ENCODE data around the gene ITPRIPL2.

The ITPRIPL2 gene

GRCh38 chr16:19123535-19124178 is 9.9 kb downstream of the ITPRIPL2 start:
- no peak for DNase-seq (ENCODE audit: low read depth)
- no peak for TF ChIP-seq CTCF (conservative IDR thresholded peaks at IDR 0.05; ENCODE audit: control insufficient read depth, insufficient read depth, low read depth, low read length)
- H3K4me3 ChIP-seq (ENCODE audit: control insufficient read depth, low read depth, low read length): no peak overlapping the region

- no peak for DNase-seq (ENCODE audit: low read depth)
- TF ChIP-seq CTCF (conservative IDR thresholded peaks at IDR 0.05; ENCODE audit: control insufficient read depth, insufficient read depth, low read depth, low read length): no peak
- no peak overlapping the region for H3K4me3 ChIP-seq (ENCODE audit: control insufficient read depth, low read depth, low read length)
Observed at GRCh38 chr16:19126300-19126699, 12.5 kb downstream of the ITPRIPL2 start.

GRCh38 chr16:19127205-19127604 is 13.4 kb downstream of the ITPRIPL2 start:
- no peak for DNase-seq (ENCODE audit: low read depth)
- no peak overlapping the region for H3K4me3 ChIP-seq (ENCODE audit: control insufficient read depth, low read depth, low read length)
- no peak for TF ChIP-seq CTCF (conservative IDR thresholded peaks at IDR 0.05; ENCODE audit: control insufficient read depth, insufficient read depth, low read depth, low read length)

GRCh38 chr16:19127674-19128131 is 13.9 kb downstream of the ITPRIPL2 start:
- DNase-seq (ENCODE audit: low read depth): no peak
- TF ChIP-seq CTCF (conservative IDR thresholded peaks at IDR 0.05; ENCODE audit: control insufficient read depth, insufficient read depth, low read depth, low read length): no peak
- no peak overlapping the region for H3K4me3 ChIP-seq (ENCODE audit: control insufficient read depth, low read depth, low read length)

GRCh38 chr16:19128454-19129200 is 14.9 kb downstream of the ITPRIPL2 start:
- peak; percentile 41 for DNase-seq (ENCODE audit: low read depth)
- no peak for TF ChIP-seq CTCF (conservative IDR thresholded peaks at IDR 0.05; ENCODE audit: control insufficient read depth, insufficient read depth, low read depth, low read length)
- H3K4me3 ChIP-seq (ENCODE audit: control insufficient read depth, low read depth, low read length): no peak overlapping the region

GRCh38 chr16:19130385-19130784 is 16.6 kb downstream of the ITPRIPL2 start:
- no peak for TF ChIP-seq CTCF (conservative IDR thresholded peaks at IDR 0.05; ENCODE audit: control insufficient read depth, insufficient read depth, low read depth, low read length)
- no peak for DNase-seq (ENCODE audit: low read depth)
- H3K4me3 ChIP-seq (ENCODE audit: control insufficient read depth, low read depth, low read length): no peak overlapping the region

Measured in fibroblast of mammary gland (primary cell).